ENCODE results near the gene GPC6.
"Not testable (repeated sequence)": the region's sequence is repeated elsewhere in the genome, so short reads cannot be mapped to it uniquely, and the experiment has no call there.

Gene GPC6

GRCh38 chr13:94301487-94301886 is 1074.9 kb downstream of the GPC6 start:
- Histone ChIP-seq H3K4me1 (ENCODE audit: control insufficient read depth, insufficient read depth, low read length) (peaks cover 32% of the 10 kb centered on the region), H3K9me3 (ENCODE audit: control insufficient read depth, low read length) (no peaks in the 10 kb centered on the region), H3K9ac (ENCODE audit: low read length) (no peak overlapping the region), H3K4me3 (ENCODE audit: low read length) (no peak overlapping the region), H3K36me3 (ENCODE audit: control insufficient read depth, insufficient read depth, low read length, severe bottlenecking) (no peaks in the 10 kb centered on the region), H3K27me3 (replicated peaks; ENCODE audit: control insufficient read depth, insufficient read depth, low read length) (no peaks in the 10 kb centered on the region)
- no peak for DNase-seq (ENCODE audit: low read depth)

- peaks cover 36% of the 10 kb centered on the region for H3K4me1 ChIP-seq (ENCODE audit: control insufficient read depth, insufficient read depth, low read length)
- H3K27me3 ChIP-seq (replicated peaks; ENCODE audit: control insufficient read depth, insufficient read depth, low read length); H3K36me3 ChIP-seq (ENCODE audit: control insufficient read depth, insufficient read depth, low read length, severe bottlenecking); H3K9me3 ChIP-seq (ENCODE audit: control insufficient read depth, low read length); H3K9ac ChIP-seq (ENCODE audit: low read length); DNase-seq (ENCODE audit: low read depth); H3K4me3 ChIP-seq (ENCODE audit: low read length): not testable (repeated sequence)
These were observed 1076.4 kb downstream of the GPC6 start for GRCh38 chr13:94302847-94303565.

GRCh38 chr13:94303644-94304174 is 1077.1 kb downstream of the GPC6 start:
- H3K4me1 ChIP-seq (ENCODE audit: control insufficient read depth, insufficient read depth, low read length): peaks cover 36% of the 10 kb centered on the region
- no peak overlapping the region for H3K4me3 ChIP-seq (ENCODE audit: low read length)
- no peak for DNase-seq (ENCODE audit: low read depth)
- H3K9me3 ChIP-seq (ENCODE audit: control insufficient read depth, low read length): no peaks in the 10 kb centered on the region
- H3K9ac ChIP-seq (ENCODE audit: low read length): no peak overlapping the region
- no peaks in the 10 kb centered on the region for H3K36me3 ChIP-seq (ENCODE audit: control insufficient read depth, insufficient read depth, low read length, severe bottlenecking)
- H3K27me3 ChIP-seq (replicated peaks; ENCODE audit: control insufficient read depth, insufficient read depth, low read length): no peaks in the 10 kb centered on the region

DNA sequence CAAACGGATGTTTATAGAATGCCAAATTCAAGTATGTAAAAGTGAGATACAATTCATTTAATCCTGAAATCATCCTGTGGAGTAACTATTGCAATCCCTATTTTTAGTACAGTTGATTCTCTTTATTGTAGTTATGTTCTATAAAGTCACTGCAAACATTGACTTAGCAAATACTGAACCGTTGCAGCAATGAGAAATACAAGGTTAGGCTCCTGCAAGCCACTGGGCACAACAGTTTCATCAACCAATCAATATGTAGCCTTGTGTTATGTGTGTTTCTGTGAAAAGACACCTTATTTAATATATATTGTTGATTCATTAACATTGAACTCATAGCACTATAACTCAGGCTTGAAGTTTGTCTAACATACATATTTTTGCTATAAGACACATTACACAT is 1078.4 kb downstream of the GPC6 start:
- H3K4me3 ChIP-seq (ENCODE audit: low read length): peak overlapping the region; percentile 45
- no peak for DNase-seq (ENCODE audit: low read depth)
- H3K4me1 ChIP-seq (ENCODE audit: control insufficient read depth, insufficient read depth, low read length): peaks cover 47% of the 10 kb centered on the region
- no peaks in the 10 kb centered on the region for H3K9me3 ChIP-seq (ENCODE audit: control insufficient read depth, low read length)
- H3K9ac ChIP-seq (ENCODE audit: low read length): no peak overlapping the region
- H3K27me3 ChIP-seq (replicated peaks; ENCODE audit: control insufficient read depth, insufficient read depth, low read length): no peaks in the 10 kb centered on the region
- H3K36me3 ChIP-seq (ENCODE audit: control insufficient read depth, insufficient read depth, low read length, severe bottlenecking): no peaks in the 10 kb centered on the region

- Histone ChIP-seq H3K27me3 (replicated peaks; ENCODE audit: control insufficient read depth, insufficient read depth, low read length) (no peaks in the 10 kb centered on the region), H3K4me3 (ENCODE audit: low read length) (peak overlapping the region; percentile 45), H3K36me3 (ENCODE audit: control insufficient read depth, insufficient read depth, low read length, severe bottlenecking) (no peaks in the 10 kb centered on the region), H3K9me3 (ENCODE audit: control insufficient read depth, low read length) (no peaks in the 10 kb centered on the region), H3K4me1 (ENCODE audit: control insufficient read depth, insufficient read depth, low read length) (peaks cover 52% of the 10 kb centered on the region), H3K9ac (ENCODE audit: low read length) (peak overlapping the region; percentile 33)
- peak; percentile 70 for DNase-seq (ENCODE audit: low read depth)
These were observed 1078.9 kb downstream of the GPC6 start for GRCh38 chr13:94305463-94305862.

DNA sequence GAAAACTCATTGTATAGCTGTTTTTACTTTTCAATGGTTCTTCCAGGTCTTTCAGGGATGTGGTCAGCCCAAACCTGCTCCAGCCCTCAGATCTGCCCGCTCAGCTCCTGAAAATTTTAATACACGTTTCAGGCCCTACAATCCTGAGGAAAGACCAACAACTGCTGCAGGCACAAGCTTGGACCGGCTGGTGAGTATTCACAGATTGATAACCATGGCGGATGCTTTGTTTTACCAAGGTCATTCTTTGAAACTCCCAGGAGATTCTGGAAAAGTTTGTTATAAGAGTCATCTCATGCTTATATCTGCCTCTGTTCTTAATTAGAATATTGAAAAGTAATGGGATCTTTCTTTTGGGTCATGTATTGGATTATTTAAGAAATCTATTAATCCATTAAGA is 1079.3 kb downstream of the GPC6 start:
- DNase-seq (ENCODE audit: low read depth): no peak
- peak overlapping the region; percentile 33 for H3K9ac ChIP-seq (ENCODE audit: low read length)
- no peaks in the 10 kb centered on the region for H3K36me3 ChIP-seq (ENCODE audit: control insufficient read depth, insufficient read depth, low read length, severe bottlenecking)
- no peaks in the 10 kb centered on the region for H3K9me3 ChIP-seq (ENCODE audit: control insufficient read depth, low read length)
- peaks cover 56% of the 10 kb centered on the region for H3K4me1 ChIP-seq (ENCODE audit: control insufficient read depth, insufficient read depth, low read length)
- peak overlapping the region; percentile 45 for H3K4me3 ChIP-seq (ENCODE audit: low read length)
- no peaks in the 10 kb centered on the region for H3K27me3 ChIP-seq (replicated peaks; ENCODE audit: control insufficient read depth, insufficient read depth, low read length)

- Histone ChIP-seq H3K36me3 (ENCODE audit: control insufficient read depth, insufficient read depth, low read length, severe bottlenecking) (no peaks in the 10 kb centered on the region), H3K27me3 (replicated peaks; ENCODE audit: control insufficient read depth, insufficient read depth, low read length) (no peaks in the 10 kb centered on the region), H3K4me3 (ENCODE audit: low read length) (no peak overlapping the region), H3K9ac (ENCODE audit: low read length) (no peak overlapping the region), H3K9me3 (ENCODE audit: control insufficient read depth, low read length) (no peaks in the 10 kb centered on the region), H3K4me1 (ENCODE audit: control insufficient read depth, insufficient read depth, low read length) (peaks cover 78% of the 10 kb centered on the region)
- DNase-seq (ENCODE audit: low read depth): no peak
These were observed 1082.2 kb downstream of the GPC6 start for GRCh38 chr13:94308832-94309231.

- H3K36me3 ChIP-seq (ENCODE audit: control insufficient read depth, insufficient read depth, low read length, severe bottlenecking): no peaks in the 10 kb centered on the region
- H3K9ac ChIP-seq (ENCODE audit: low read length): peak overlapping the region; percentile 35
- no peaks in the 10 kb centered on the region for H3K27me3 ChIP-seq (replicated peaks; ENCODE audit: control insufficient read depth, insufficient read depth, low read length)
- no peak for DNase-seq (ENCODE audit: low read depth)
- H3K4me3 ChIP-seq (ENCODE audit: low read length): peak overlapping the region; percentile 55
- H3K9me3 ChIP-seq (ENCODE audit: control insufficient read depth, low read length): no peaks in the 10 kb centered on the region
- peaks cover 75% of the 10 kb centered on the region for H3K4me1 ChIP-seq (ENCODE audit: control insufficient read depth, insufficient read depth, low read length)
These were observed 1083.0 kb downstream of the GPC6 start for GRCh38 chr13:94309576-94309975.

- no peaks in the 10 kb centered on the region for H3K36me3 ChIP-seq (ENCODE audit: control insufficient read depth, insufficient read depth, low read length, severe bottlenecking)
- H3K27me3 ChIP-seq (replicated peaks; ENCODE audit: control insufficient read depth, insufficient read depth, low read length): no peaks in the 10 kb centered on the region
- peak overlapping the region; percentile 55 for H3K4me3 ChIP-seq (ENCODE audit: low read length)
- H3K9ac ChIP-seq (ENCODE audit: low read length): peak overlapping the region; percentile 35
- peaks cover 69% of the 10 kb centered on the region for H3K4me1 ChIP-seq (ENCODE audit: control insufficient read depth, insufficient read depth, low read length)
- H3K9me3 ChIP-seq (ENCODE audit: control insufficient read depth, low read length): no peaks in the 10 kb centered on the region
- peak; percentile 61 for DNase-seq (ENCODE audit: low read depth)
These were observed 1083.6 kb downstream of the GPC6 start for GRCh38 chr13:94309997-94310855.

DNA sequence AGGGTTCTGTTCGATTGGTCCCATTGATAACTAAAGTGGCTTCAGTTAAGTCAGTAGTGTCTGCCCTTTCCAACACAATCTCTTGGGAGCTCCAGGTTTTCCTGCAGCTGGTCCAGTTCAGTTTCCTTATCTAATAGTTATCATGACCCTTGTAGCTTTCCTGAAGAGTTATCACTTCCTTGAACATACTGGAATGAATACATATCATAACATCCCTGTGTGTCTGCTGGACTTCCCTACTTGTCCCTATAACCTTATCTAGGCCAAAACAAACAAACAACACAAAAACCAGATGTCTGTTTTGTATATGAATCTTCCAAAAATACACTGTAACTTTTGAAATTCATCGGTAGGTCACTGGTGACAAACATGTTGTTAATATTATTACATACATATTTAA is 1085.3 kb downstream of the GPC6 start:
- H3K9me3 ChIP-seq (ENCODE audit: control insufficient read depth, low read length): no peaks in the 10 kb centered on the region
- no peak overlapping the region for H3K4me3 ChIP-seq (ENCODE audit: low read length)
- H3K9ac ChIP-seq (ENCODE audit: low read length): no peak overlapping the region
- peaks cover 56% of the 10 kb centered on the region for H3K4me1 ChIP-seq (ENCODE audit: control insufficient read depth, insufficient read depth, low read length)
- no peaks in the 10 kb centered on the region for H3K27me3 ChIP-seq (replicated peaks; ENCODE audit: control insufficient read depth, insufficient read depth, low read length)
- DNase-seq (ENCODE audit: low read depth): no peak
- H3K36me3 ChIP-seq (ENCODE audit: control insufficient read depth, insufficient read depth, low read length, severe bottlenecking): no peaks in the 10 kb centered on the region

- no peak for DNase-seq (ENCODE audit: low read depth)
- H3K36me3 ChIP-seq (ENCODE audit: control insufficient read depth, insufficient read depth, low read length, severe bottlenecking): no peaks in the 10 kb centered on the region
- H3K4me3 ChIP-seq (ENCODE audit: low read length): no peak overlapping the region
- no peak overlapping the region for H3K9ac ChIP-seq (ENCODE audit: low read length)
- no peaks in the 10 kb centered on the region for H3K27me3 ChIP-seq (replicated peaks; ENCODE audit: control insufficient read depth, insufficient read depth, low read length)
- peaks cover 63% of the 10 kb centered on the region for H3K4me1 ChIP-seq (ENCODE audit: control insufficient read depth, insufficient read depth, low read length)
- H3K9me3 ChIP-seq (ENCODE audit: control insufficient read depth, low read length): no peaks in the 10 kb centered on the region
These were observed 1086.1 kb downstream of the GPC6 start for GRCh38 chr13:94312511-94313216.

Measured in adipocyte (in vitro differentiated cells).